ENCODE results near the gene HIVEP1. TPM values are rescaled to one million over a fixed set of nuclear protein-coding genes. Genes with fewer than 3 reads are reported as not detected.

The HIVEP1 gene
- total RNA-seq, 1 donor from 2014 or later = 37.4 TPM

DNA sequence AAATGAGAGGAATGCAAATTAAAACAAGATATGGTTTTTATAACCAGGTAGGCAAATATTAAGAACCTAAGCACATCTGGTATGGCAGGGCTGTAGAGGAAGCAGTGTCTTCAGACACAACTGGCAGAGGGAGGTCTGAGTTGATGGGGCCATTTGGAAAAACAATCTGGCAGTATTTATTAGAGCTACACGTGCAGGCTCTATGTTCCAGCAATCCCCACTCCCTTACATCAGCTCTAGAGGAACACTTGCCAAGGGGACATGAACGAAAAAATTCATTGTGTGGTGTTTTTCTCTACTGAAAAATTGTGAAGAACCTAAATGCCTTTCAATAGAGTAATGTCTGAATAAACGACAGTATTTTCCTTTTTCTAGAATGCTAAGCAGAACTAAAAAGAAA is 166.4 kb downstream of the HIVEP1 start:
- Mint-ChIP-seq H3K36me3 (no peaks in the 10 kb centered on the region), H3K4me1 (ENCODE audit: unreplicated experiment) (no peaks in the 10 kb centered on the region)

DNA sequence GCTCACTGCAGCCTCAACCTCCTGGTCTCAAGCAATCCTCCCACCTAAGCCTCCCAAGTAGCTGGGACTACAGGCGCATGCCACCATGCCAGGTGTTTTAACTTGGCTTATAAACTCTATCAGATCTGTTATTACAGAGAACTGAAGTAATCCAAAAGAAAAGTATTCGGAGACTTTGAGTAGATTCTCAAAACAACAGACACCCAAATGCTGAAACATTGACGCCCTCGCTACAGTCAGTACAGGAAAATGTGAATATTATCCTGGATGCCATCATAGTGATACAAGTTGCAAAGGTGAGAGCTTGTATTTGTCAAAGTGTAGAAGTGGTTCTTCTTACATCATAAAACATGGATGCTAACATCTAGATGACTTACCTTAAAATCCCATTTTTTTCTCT is 169.4 kb downstream of the HIVEP1 start:
- Mint-ChIP-seq H3K27me3 (no peaks in the 10 kb centered on the region), H3K9me3 (no peaks in the 10 kb centered on the region), H3K4me1 (ENCODE audit: unreplicated experiment) (no peaks in the 10 kb centered on the region), H3K36me3 (no peaks in the 10 kb centered on the region), H3K27ac (no peak overlapping the region), H3K4me3 (no peak overlapping the region)
- no peak for DNase-seq (ENCODE audit: extremely low spot score, unreplicated experiment)
- TF ChIP-seq, protein P1, sequence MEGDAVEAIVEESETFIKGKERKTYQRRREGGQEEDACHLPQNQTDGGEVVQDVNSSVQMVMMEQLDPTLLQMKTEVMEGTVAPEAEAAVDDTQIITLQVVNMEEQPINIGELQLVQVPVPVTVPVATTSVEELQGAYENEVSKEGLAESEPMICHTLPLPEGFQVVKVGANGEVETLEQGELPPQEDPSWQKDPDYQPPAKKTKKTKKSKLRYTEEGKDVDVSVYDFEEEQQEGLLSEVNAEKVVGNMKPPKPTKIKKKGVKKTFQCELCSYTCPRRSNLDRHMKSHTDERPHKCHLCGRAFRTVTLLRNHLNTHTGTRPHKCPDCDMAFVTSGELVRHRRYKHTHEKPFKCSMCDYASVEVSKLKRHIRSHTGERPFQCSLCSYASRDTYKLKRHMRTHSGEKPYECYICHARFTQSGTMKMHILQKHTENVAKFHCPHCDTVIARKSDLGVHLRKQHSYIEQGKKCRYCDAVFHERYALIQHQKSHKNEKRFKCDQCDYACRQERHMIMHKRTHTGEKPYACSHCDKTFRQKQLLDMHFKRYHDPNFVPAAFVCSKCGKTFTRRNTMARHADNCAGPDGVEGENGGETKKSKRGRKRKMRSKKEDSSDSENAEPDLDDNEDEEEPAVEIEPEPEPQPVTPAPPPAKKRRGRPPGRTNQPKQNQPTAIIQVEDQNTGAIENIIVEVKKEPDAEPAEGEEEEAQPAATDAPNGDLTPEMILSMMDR (conservative IDR thresholded peaks at IDR 0.05) = no peak

More for the DNA sequence above, 166.4 kb downstream of the HIVEP1 start:
- H3K4me3 Mint-ChIP-seq = no peak overlapping the region
- H3K27ac Mint-ChIP-seq = no peak overlapping the region
- TF ChIP-seq, protein P1 (conservative IDR thresholded peaks at IDR 0.05) = no peak
- no peaks in the 10 kb centered on the region for H3K27me3 Mint-ChIP-seq
- no peak for DNase-seq (ENCODE audit: extremely low spot score, unreplicated experiment)
- no peaks in the 10 kb centered on the region for H3K9me3 Mint-ChIP-seq

DNA sequence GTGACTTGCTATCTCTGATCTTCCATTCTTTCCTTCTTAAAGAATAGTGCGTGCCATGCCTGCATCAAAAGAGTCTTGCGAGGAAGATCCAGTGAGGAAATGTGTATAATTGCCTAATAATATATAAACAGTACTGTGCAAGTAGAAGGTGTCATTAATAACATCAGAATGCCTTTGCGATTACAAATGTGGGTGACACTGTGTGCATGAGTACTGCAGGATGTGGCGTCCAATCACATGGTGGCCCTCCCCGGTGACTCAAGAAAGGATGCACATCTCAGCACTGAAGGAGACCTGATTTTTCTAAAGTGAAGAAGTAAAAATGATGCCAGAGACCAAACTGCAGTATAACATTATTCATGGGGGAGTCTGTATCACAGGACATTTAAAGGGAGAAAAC is 170.6 kb downstream of the HIVEP1 start:
- no peaks in the 10 kb centered on the region for H3K27me3 Mint-ChIP-seq
- DNase-seq (ENCODE audit: extremely low spot score, unreplicated experiment) = no peak
- no peaks in the 10 kb centered on the region for H3K4me1 Mint-ChIP-seq (ENCODE audit: unreplicated experiment)
- H3K4me3 Mint-ChIP-seq = no peak overlapping the region
- no peaks in the 10 kb centered on the region for H3K9me3 Mint-ChIP-seq
- no peak overlapping the region for H3K27ac Mint-ChIP-seq
- no peaks in the 10 kb centered on the region for H3K36me3 Mint-ChIP-seq
- TF ChIP-seq, protein P1 (conservative IDR thresholded peaks at IDR 0.05) = no peak

DNA sequence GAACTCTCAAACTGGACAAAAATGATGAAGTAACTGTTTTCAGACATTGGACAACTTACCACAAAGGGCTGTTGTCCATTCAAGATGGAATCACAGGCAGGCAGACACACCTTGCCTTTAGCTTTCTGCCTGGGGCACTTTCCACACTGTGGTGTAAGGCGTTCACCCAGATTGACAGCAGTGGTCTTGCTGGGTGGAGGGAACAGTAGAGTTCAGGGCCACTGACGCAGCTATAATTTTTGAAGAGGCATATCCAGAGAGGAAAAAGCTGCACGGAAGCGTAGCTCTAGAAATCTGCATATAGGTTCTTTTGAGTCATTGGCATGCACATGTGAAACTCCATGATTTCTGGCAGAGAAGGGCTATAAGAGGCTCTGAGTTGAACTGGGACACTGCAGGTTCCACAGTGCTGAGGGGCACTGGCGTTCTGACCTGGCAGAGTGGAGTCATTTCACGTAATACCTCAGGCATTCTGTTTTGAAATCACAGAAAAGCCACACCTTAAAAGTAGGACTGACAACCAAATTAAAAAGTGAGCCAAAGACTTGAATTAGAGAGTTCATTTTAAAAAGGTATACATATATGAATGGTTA is 173.1 kb downstream of the HIVEP1 start:
- TF ChIP-seq, protein P1 (conservative IDR thresholded peaks at IDR 0.05) = no peak
- no peak overlapping the region for H3K27ac Mint-ChIP-seq
- H3K36me3 Mint-ChIP-seq = no peaks in the 10 kb centered on the region
- H3K9me3 Mint-ChIP-seq = no peaks in the 10 kb centered on the region
- no peaks in the 10 kb centered on the region for H3K4me1 Mint-ChIP-seq (ENCODE audit: unreplicated experiment)
- H3K4me3 Mint-ChIP-seq = no peak overlapping the region
- no peak for DNase-seq (ENCODE audit: extremely low spot score, unreplicated experiment)
- H3K27me3 Mint-ChIP-seq = no peaks in the 10 kb centered on the region

DNA sequence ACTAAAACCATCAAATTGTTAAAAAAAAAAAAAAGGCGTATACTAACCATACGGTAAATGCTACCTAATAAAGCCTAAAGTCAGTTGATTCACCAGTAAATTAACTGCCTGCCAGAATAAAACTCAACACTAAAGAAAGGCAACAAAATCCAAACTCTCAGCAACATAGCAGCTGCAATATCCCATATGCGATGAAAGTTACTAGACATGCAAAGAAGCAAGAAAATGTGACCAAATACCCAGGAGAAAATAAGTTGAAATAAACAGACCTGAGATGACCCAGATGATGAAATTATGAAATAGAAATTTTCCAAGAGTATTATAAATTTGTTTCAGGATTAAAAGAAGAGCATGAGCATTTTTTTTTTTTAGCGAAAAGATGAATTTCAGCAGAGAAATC is 174.4 kb downstream of the HIVEP1 start:
- TF ChIP-seq, protein P1 (conservative IDR thresholded peaks at IDR 0.05) = no peak
- H3K27me3 Mint-ChIP-seq = no peaks in the 10 kb centered on the region
- H3K27ac Mint-ChIP-seq = no peak overlapping the region
- no peaks in the 10 kb centered on the region for H3K36me3 Mint-ChIP-seq
- H3K4me1 Mint-ChIP-seq (ENCODE audit: unreplicated experiment) = no peaks in the 10 kb centered on the region
- no peak overlapping the region for H3K4me3 Mint-ChIP-seq
- DNase-seq (ENCODE audit: extremely low spot score, unreplicated experiment) = no peak
- H3K9me3 Mint-ChIP-seq = no peaks in the 10 kb centered on the region

DNA sequence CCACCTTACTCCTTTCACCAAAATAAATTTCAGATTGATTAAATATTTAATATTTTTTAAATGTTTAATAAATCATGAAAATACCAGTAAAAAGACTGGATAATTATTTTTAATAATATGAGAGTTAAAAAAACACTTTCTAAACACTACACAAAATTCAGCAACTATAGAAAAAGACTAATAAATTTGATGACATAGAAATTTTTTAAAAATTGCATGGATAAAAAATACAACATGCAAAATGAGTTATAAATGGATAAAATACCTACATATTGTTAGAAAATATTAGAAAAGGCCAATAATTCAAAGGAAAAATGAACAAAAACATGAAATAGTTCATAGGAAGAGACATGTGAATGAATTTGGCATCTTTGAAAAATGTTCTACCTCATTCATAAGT is 177.0 kb downstream of the HIVEP1 start:
- DNase-seq (ENCODE audit: extremely low spot score, unreplicated experiment) = no peak
- TF ChIP-seq, protein P1 (conservative IDR thresholded peaks at IDR 0.05) = no peak
- H3K27me3 Mint-ChIP-seq = no peaks in the 10 kb centered on the region
- H3K27ac Mint-ChIP-seq = no peak overlapping the region
- no peaks in the 10 kb centered on the region for H3K4me1 Mint-ChIP-seq (ENCODE audit: unreplicated experiment)
- H3K9me3 Mint-ChIP-seq = no peaks in the 10 kb centered on the region
- no peaks in the 10 kb centered on the region for H3K36me3 Mint-ChIP-seq
- H3K4me3 Mint-ChIP-seq = no peak overlapping the region
